ENCODE measurements around the gene SLC25A21. TPM values are rescaled to one million over a fixed set of nuclear protein-coding genes. Genes with fewer than 3 reads are reported as not detected.
"Not testable (repeated sequence)": the region's sequence is repeated elsewhere in the genome, so short reads cannot be mapped to it uniquely, and the experiment has no call there.

Gene SLC25A21
- polyA plus RNA-seq, 4 donors: 0.22 to 1.4 (median 0.97) TPM

DNA sequence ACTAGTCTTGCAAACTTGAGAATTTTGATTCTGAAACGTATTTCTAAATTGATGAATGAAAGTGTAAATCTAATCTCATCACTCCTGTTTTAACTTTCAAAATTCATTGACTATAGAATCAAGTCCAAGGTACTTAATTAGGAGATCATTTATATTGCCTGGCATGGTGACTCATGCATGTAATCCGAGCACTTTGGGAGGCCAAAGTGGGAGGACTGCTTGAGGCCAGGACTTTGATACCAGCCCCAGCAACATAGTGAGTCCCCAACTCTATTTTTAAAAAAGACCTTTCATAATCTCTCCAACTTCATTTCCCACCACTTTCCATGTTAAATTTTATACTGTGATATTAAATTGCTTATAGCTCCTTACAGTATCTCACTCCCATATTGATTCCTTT, 22.3 kb upstream of the SLC25A21 start:
- DNase-seq: peak in 1 of 2 donors; percentile 32
- H3K27me3 ChIP-seq (ENCODE audit: control insufficient read depth in 3 of 3, insufficient read depth in 3 of 3, low read length in 3 of 3): no peaks in the 10 kb centered on the region
- 42 to 66% (median 50%) methylated on average over 2 of the region's 2 CpGs for WGBS, 3 donors

GRCh38 chr14:37189733-37190132, 17.3 kb upstream of the SLC25A21 start:
- not testable (repeated sequence) for H3K27ac ChIP-seq (ENCODE audit: low read depth in 1 of 3, low read length in 2 of 3); FAIRE-seq; H3K9me3 ChIP-seq (ENCODE audit: control insufficient read depth in 2 of 2, insufficient read depth in 1 of 2, low read depth in 1 of 2, low read length in 1 of 2); H3K4me1 ChIP-seq (ENCODE audit: control insufficient read depth in 3 of 3, insufficient read depth in 2 of 3, low read depth in 1 of 3, low read length in 2 of 3); DNase-seq; H3K36me3 ChIP-seq (ENCODE audit: control insufficient read depth in 3 of 3, insufficient read depth in 2 of 3, low read depth in 1 of 3, low read length in 3 of 3); H3K27me3 ChIP-seq (ENCODE audit: control insufficient read depth in 3 of 3, insufficient read depth in 3 of 3, low read length in 3 of 3); H3K4me3 ChIP-seq (ENCODE audit: low read depth in 1 of 3, low read length in 3 of 3)
- 91 to 98% (median 92%) methylated on average over 2 of the region's 2 CpGs for WGBS, 3 donors

More for the DNA sequence above, 22.3 kb upstream of the SLC25A21 start:
- H3K27ac ChIP-seq (ENCODE audit: low read depth in 1 of 3, low read length in 2 of 3): no peak overlapping the region
- no peaks in the 10 kb centered on the region for H3K9me3 ChIP-seq (ENCODE audit: control insufficient read depth in 2 of 2, insufficient read depth in 1 of 2, low read depth in 1 of 2, low read length in 1 of 2)
- no peak for FAIRE-seq
- H3K4me1 ChIP-seq (ENCODE audit: control insufficient read depth in 3 of 3, insufficient read depth in 2 of 3, low read depth in 1 of 3, low read length in 2 of 3): no peaks in the 10 kb centered on the region
- H3K36me3 ChIP-seq (ENCODE audit: control insufficient read depth in 3 of 3, insufficient read depth in 2 of 3, low read depth in 1 of 3, low read length in 3 of 3): no peaks in the 10 kb centered on the region
- no peak overlapping the region for H3K4me3 ChIP-seq (ENCODE audit: low read depth in 1 of 3, low read length in 3 of 3)

- 77 to 91% (median 79%) methylated on average over 9 of the region's 9 CpGs for WGBS, 3 donors
- H3K4me3 ChIP-seq (ENCODE audit: low read depth in 1 of 3, low read length in 3 of 3); FAIRE-seq; DNase-seq; H3K27me3 ChIP-seq (ENCODE audit: control insufficient read depth in 3 of 3, insufficient read depth in 3 of 3, low read length in 3 of 3); H3K27ac ChIP-seq (ENCODE audit: low read depth in 1 of 3, low read length in 2 of 3); H3K36me3 ChIP-seq (ENCODE audit: control insufficient read depth in 3 of 3, insufficient read depth in 2 of 3, low read depth in 1 of 3, low read length in 3 of 3); H3K4me1 ChIP-seq (ENCODE audit: control insufficient read depth in 3 of 3, insufficient read depth in 2 of 3, low read depth in 1 of 3, low read length in 2 of 3); H3K9me3 ChIP-seq (ENCODE audit: control insufficient read depth in 2 of 2, insufficient read depth in 1 of 2, low read depth in 1 of 2, low read length in 1 of 2): not testable (repeated sequence)
Measured at GRCh38 chr14:37187840-37188577, 15.6 kb upstream of the SLC25A21 start.

DNA sequence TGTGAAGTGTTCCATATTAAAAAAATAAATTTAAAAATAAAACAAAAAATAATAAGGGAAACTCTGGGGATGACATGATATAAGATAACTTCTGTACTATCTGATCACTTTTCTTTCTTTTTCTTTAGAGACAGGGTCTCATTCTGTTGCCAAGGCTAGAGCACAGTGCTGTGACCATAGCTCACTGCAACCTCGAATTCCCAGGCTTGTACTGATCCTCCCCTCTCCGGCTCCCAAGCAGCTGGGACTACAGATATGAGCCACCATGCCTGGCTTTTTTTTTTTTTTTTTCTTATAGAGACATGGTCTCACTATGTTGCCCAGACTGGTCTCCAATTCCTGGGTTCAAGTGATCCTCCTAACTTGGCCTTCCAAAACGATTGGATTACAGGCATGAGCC, 14.9 kb upstream of the SLC25A21 start:
- Histone ChIP-seq H3K4me1 (ENCODE audit: control insufficient read depth in 3 of 3, insufficient read depth in 2 of 3, low read depth in 1 of 3, low read length in 2 of 3) (no peaks in the 10 kb centered on the region), H3K27me3 (ENCODE audit: control insufficient read depth in 3 of 3, insufficient read depth in 3 of 3, low read length in 3 of 3) (no peaks in the 10 kb centered on the region), H3K9me3 (ENCODE audit: control insufficient read depth in 2 of 2, insufficient read depth in 1 of 2, low read depth in 1 of 2, low read length in 1 of 2) (no peaks in the 10 kb centered on the region), H3K36me3 (ENCODE audit: control insufficient read depth in 3 of 3, insufficient read depth in 2 of 3, low read depth in 1 of 3, low read length in 3 of 3) (no peaks in the 10 kb centered on the region), H3K4me3 (ENCODE audit: low read depth in 1 of 3, low read length in 3 of 3) (no peak overlapping the region), H3K27ac (ENCODE audit: low read depth in 1 of 3, low read length in 2 of 3) (no peak overlapping the region)
- DNase-seq (no peak), FAIRE-seq (no peak)
- WGBS, 3 donors: 65 to 80% (median 71%) methylated on average over 3 of the region's 3 CpGs

- DNase-seq (no peak), FAIRE-seq (no peak)
- Histone ChIP-seq H3K36me3 (ENCODE audit: control insufficient read depth in 3 of 3, insufficient read depth in 2 of 3, low read depth in 1 of 3, low read length in 3 of 3) (no peaks in the 10 kb centered on the region), H3K4me3 (ENCODE audit: low read depth in 1 of 3, low read length in 3 of 3) (no peak overlapping the region), H3K4me1 (ENCODE audit: control insufficient read depth in 3 of 3, insufficient read depth in 2 of 3, low read depth in 1 of 3, low read length in 2 of 3) (no peaks in the 10 kb centered on the region), H3K9me3 (ENCODE audit: control insufficient read depth in 2 of 2, insufficient read depth in 1 of 2, low read depth in 1 of 2, low read length in 1 of 2) (no peaks in the 10 kb centered on the region), H3K27me3 (ENCODE audit: control insufficient read depth in 3 of 3, insufficient read depth in 3 of 3, low read length in 3 of 3) (no peaks in the 10 kb centered on the region), H3K27ac (ENCODE audit: low read depth in 1 of 3, low read length in 2 of 3) (no peak overlapping the region)
- 88 to 96% (median 91%) methylated on average over 1 of the region's 1 CpG for WGBS, 3 donors
Measured at GRCh38 chr14:37186865-37187264, 14.5 kb upstream of the SLC25A21 start.

DNA sequence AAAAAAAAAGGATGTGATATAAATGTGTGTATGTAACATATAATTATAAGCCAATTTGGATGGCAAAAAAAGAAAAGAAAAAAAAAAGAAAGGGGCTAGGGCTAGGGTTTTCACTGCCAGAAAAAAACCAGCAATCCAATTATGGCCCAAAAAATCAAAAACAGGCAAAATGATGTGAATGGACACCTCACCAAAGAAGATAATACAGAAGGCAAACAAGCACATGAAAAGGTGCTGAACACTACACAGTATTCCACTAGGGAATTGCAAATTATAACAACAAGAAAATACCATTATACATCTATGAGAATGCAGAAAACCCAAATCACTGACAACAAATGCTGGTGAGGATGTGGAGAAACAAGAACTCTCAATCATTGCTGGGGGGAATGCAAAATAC, 13.3 kb upstream of the SLC25A21 start:
- no peak overlapping the region for H3K27ac ChIP-seq (ENCODE audit: low read depth in 1 of 3, low read length in 2 of 3)
- H3K27me3 ChIP-seq (ENCODE audit: control insufficient read depth in 3 of 3, insufficient read depth in 3 of 3, low read length in 3 of 3): no peaks in the 10 kb centered on the region
- H3K4me3 ChIP-seq (ENCODE audit: low read depth in 1 of 3, low read length in 3 of 3): no peak overlapping the region
- H3K4me1 ChIP-seq (ENCODE audit: control insufficient read depth in 3 of 3, insufficient read depth in 2 of 3, low read depth in 1 of 3, low read length in 2 of 3): no peaks in the 10 kb centered on the region
- H3K36me3 ChIP-seq (ENCODE audit: control insufficient read depth in 3 of 3, insufficient read depth in 2 of 3, low read depth in 1 of 3, low read length in 3 of 3): no peaks in the 10 kb centered on the region
- DNase-seq (no peak), FAIRE-seq (no peak)
- H3K9me3 ChIP-seq (ENCODE audit: control insufficient read depth in 2 of 2, insufficient read depth in 1 of 2, low read depth in 1 of 2, low read length in 1 of 2): no peaks in the 10 kb centered on the region

DNA sequence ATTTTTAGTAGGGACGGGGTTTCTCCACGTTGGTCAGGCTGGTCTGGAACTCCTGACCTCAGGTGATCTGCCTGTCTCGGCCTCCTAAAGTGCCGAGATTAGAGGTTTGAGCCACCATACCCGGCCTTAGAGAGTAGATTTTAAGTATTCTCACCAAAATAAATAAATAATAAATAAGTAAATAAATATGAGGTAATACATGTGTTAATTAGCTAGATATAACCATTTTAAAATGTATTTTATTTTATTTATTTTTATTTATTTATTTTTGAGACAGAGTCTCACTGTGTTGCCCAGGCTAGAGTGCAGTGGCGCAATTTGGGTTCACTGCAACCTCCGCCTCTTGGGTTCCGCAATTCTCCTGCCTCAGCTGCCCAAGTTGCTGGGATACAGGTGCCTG, 12.1 kb upstream of the SLC25A21 start:
- H3K27ac ChIP-seq (ENCODE audit: low read depth in 1 of 3, low read length in 2 of 3); H3K4me3 ChIP-seq (ENCODE audit: low read depth in 1 of 3, low read length in 3 of 3); H3K36me3 ChIP-seq (ENCODE audit: control insufficient read depth in 3 of 3, insufficient read depth in 2 of 3, low read depth in 1 of 3, low read length in 3 of 3); DNase-seq; H3K4me1 ChIP-seq (ENCODE audit: control insufficient read depth in 3 of 3, insufficient read depth in 2 of 3, low read depth in 1 of 3, low read length in 2 of 3); H3K9me3 ChIP-seq (ENCODE audit: control insufficient read depth in 2 of 2, insufficient read depth in 1 of 2, low read depth in 1 of 2, low read length in 1 of 2); FAIRE-seq; H3K27me3 ChIP-seq (ENCODE audit: control insufficient read depth in 3 of 3, insufficient read depth in 3 of 3, low read length in 3 of 3): not testable (repeated sequence)
- WGBS, 3 donors: 83 to 90% (median 84%) methylated on average over 8 of the region's 8 CpGs

GRCh38 chr14:37181441-37181840, 9.0 kb upstream of the SLC25A21 start:
- H3K4me3 ChIP-seq (ENCODE audit: low read depth in 1 of 3, low read length in 3 of 3): no peak overlapping the region
- WGBS, 3 donors: 80 to 87% (median 82%) methylated on average over 6 of the region's 6 CpGs
- no peaks in the 10 kb centered on the region for H3K36me3 ChIP-seq (ENCODE audit: control insufficient read depth in 3 of 3, insufficient read depth in 2 of 3, low read depth in 1 of 3, low read length in 3 of 3)
- peaks cover 0 to 3% of the 10 kb centered on the region in 2 donors for H3K9me3 ChIP-seq (ENCODE audit: control insufficient read depth in 2 of 2, insufficient read depth in 1 of 2, low read depth in 1 of 2, low read length in 1 of 2)
- H3K27me3 ChIP-seq (ENCODE audit: control insufficient read depth in 3 of 3, insufficient read depth in 3 of 3, low read length in 3 of 3): no peaks in the 10 kb centered on the region
- FAIRE-seq (no peak), DNase-seq (no peak)
- H3K27ac ChIP-seq (ENCODE audit: low read depth in 1 of 3, low read length in 2 of 3): no peak overlapping the region
- no peaks in the 10 kb centered on the region for H3K4me1 ChIP-seq (ENCODE audit: control insufficient read depth in 3 of 3, insufficient read depth in 2 of 3, low read depth in 1 of 3, low read length in 2 of 3)

- not testable (repeated sequence) for H3K27ac ChIP-seq (ENCODE audit: low read depth in 1 of 3, low read length in 2 of 3); H3K9me3 ChIP-seq (ENCODE audit: control insufficient read depth in 2 of 2, insufficient read depth in 1 of 2, low read depth in 1 of 2, low read length in 1 of 2); DNase-seq; FAIRE-seq; H3K4me3 ChIP-seq (ENCODE audit: low read depth in 1 of 3, low read length in 3 of 3); H3K4me1 ChIP-seq (ENCODE audit: control insufficient read depth in 3 of 3, insufficient read depth in 2 of 3, low read depth in 1 of 3, low read length in 2 of 3); H3K27me3 ChIP-seq (ENCODE audit: control insufficient read depth in 3 of 3, insufficient read depth in 3 of 3, low read length in 3 of 3); H3K36me3 ChIP-seq (ENCODE audit: control insufficient read depth in 3 of 3, insufficient read depth in 2 of 3, low read depth in 1 of 3, low read length in 3 of 3)
- WGBS, 3 donors: 96 to 97% (median 96%) methylated on average over 7 of the region's 7 CpGs
Measured at GRCh38 chr14:37180886-37181285, 8.5 kb upstream of the SLC25A21 start.

Data from small intestine (tissue), 7 donors.